ENCODE data around the gene ZNF618. TPM values are rescaled to one million over a fixed set of nuclear protein-coding genes. Genes with fewer than 3 reads are reported as not detected.

The ZNF618 gene
- total RNA-seq, 1 donor from 2014 or later: 3.9 TPM

DNA sequence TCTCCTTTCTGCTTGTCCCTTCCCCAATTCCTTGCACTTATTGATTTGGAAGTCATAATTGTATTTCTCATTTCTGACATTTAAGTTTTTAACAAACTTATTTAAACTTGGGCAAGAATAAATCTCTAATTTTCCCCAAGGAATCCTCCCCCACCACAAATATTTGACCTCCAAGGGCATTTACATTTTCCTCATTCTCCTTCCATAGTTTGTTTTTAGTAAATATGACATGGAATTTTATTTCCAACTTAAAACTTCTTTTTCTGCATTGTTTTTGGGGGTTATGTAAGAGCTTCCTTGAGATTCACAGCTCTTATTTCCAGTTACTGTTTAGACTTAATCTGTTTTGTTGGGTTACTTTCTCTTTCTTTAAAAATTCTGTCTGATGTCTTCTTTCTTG, 64.9 kb downstream of the ZNF618 start:
- H3K4me3 ChIP-seq (ENCODE audit: low read depth, low read length): no peak overlapping the region
- TF ChIP-seq, protein P1, sequence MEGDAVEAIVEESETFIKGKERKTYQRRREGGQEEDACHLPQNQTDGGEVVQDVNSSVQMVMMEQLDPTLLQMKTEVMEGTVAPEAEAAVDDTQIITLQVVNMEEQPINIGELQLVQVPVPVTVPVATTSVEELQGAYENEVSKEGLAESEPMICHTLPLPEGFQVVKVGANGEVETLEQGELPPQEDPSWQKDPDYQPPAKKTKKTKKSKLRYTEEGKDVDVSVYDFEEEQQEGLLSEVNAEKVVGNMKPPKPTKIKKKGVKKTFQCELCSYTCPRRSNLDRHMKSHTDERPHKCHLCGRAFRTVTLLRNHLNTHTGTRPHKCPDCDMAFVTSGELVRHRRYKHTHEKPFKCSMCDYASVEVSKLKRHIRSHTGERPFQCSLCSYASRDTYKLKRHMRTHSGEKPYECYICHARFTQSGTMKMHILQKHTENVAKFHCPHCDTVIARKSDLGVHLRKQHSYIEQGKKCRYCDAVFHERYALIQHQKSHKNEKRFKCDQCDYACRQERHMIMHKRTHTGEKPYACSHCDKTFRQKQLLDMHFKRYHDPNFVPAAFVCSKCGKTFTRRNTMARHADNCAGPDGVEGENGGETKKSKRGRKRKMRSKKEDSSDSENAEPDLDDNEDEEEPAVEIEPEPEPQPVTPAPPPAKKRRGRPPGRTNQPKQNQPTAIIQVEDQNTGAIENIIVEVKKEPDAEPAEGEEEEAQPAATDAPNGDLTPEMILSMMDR (conservative IDR thresholded peaks at IDR 0.05; ENCODE audit: low read depth, low read length): no peak
- DNase-seq (ENCODE audit: low read depth): no peak

- H3K4me3 ChIP-seq (ENCODE audit: low read depth, low read length): no peak overlapping the region
- TF ChIP-seq, protein P1 (conservative IDR thresholded peaks at IDR 0.05; ENCODE audit: low read depth, low read length): no peak
Observed at GRCh38 chr9:113941526-113941925, 65.4 kb downstream of the ZNF618 start.

DNA sequence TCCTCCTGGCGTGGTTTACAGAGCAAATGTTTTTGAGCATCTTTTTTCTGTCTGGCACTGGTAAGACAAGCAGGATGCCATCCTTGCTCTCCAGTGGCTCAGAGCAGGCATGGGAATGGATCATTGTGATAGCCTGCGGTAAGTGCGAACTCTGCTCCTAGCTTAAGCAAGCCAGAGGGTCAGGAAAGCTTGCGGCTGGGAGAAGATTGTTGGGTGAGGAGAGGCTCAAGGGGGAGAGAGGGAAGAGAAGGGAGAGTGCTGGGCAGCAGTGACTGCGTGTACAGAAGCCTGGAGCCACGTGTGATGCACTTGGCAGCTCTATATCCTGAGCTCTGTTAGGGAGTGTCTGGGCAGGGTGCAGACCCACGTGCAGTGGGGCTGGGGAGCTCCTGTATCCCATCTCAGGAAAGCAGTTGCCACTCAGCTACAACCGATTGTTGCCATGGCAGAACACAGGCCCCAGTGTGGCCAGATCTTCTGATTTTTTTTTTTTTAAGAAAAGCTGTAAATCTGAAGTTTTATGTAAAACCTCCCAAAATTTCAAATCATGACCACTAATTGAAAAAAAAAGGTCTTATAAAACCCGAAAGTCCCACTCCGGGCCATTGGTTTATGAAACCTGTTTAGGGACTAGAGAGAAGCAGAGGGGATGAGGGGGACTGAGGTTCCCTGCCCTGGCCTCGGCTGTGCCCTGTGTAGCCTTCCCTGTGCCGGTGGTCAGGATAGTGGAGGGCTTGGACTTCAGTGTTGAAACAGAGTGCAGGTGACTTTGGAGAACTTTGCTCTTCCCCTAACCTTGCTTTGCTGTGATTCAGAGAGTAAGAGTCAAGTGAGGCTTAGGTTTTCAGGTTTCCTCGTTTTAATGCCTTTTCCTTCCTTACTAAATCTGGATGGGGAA, 67.3 kb downstream of the ZNF618 start:
- TF ChIP-seq, protein P1 (conservative IDR thresholded peaks at IDR 0.05; ENCODE audit: low read depth, low read length): no peak
- no peak for DNase-seq (ENCODE audit: low read depth)
- H3K4me3 ChIP-seq (ENCODE audit: low read depth, low read length): no peak overlapping the region

More at GRCh38 chr9:113941526-113941925, 65.4 kb downstream of the ZNF618 start:
- DNase-seq (ENCODE audit: low read depth): no peak

DNA sequence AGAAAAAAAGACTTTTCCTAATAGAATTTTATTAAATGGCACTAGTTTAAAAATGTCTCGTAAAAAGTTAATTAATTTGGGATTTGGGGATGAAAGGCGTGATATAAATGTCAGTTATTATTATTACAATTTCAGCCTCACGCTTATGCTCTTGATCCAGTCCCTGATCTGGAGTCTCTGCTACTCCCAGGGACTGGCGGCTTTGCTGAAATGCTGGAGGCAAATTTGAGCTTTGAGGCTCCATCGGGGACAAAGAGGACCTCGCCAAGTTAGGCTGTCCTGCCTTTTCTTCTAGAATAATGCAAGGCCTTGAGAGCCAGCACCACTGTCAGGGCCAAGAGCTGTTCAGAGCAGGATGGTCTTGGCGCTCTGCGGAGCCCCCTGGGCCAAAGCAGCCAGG, 69.7 kb downstream of the ZNF618 start:
- no peak for DNase-seq (ENCODE audit: low read depth)
- H3K4me3 ChIP-seq (ENCODE audit: low read depth, low read length): no peak overlapping the region
- TF ChIP-seq, protein P1 (conservative IDR thresholded peaks at IDR 0.05; ENCODE audit: low read depth, low read length): no peak

DNA sequence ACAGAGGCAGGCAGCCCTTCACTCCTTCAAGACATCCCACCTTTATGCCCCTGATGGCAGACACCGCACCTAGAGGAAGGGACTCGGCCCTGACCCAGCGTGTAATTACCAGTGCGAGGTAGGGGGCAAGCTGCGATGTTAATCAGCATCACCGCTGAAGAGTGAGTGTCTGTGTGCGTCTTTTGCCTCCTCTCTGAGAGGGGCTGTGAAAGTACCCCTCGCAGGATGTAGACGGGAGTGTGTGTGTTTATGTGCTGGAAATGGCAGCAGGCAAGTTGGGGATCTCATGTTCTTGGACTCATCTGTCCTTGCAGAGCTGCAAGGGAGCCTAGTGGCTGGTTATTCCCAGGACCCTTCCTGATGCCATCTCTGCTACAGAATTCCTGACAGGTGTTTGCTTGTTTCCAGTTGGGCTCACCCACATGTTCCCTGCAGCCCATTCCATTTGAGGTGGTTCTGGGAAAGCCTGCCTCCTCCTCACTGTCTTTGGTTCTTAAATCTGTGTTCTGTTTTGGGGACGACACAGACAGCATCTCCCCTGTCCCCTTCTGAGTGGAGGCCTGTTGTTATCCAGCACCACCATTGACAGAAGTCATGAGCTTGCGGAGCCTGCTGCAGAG, 70.5 kb downstream of the ZNF618 start:
- TF ChIP-seq, protein P1 (conservative IDR thresholded peaks at IDR 0.05; ENCODE audit: low read depth, low read length): no peak
- no peak overlapping the region for H3K4me3 ChIP-seq (ENCODE audit: low read depth, low read length)
- DNase-seq (ENCODE audit: low read depth): no peak

- TF ChIP-seq, protein P1 (conservative IDR thresholded peaks at IDR 0.05; ENCODE audit: low read depth, low read length): no peak
- no peak for DNase-seq (ENCODE audit: low read depth)
- no peak overlapping the region for H3K4me3 ChIP-seq (ENCODE audit: low read depth, low read length)
Observed at GRCh38 chr9:113947941-113948340, 71.8 kb downstream of the ZNF618 start.

Data from epithelial cell of proximal tubule (primary cell).